Fibroblast of the conjunctiva (primary cell): ENCODE results near the gene DNALI1.

Source experiments
- DNase-seq: peaks from one replicate; pipeline ENCODE4 v3.0.0-alpha.2; 2010; ENCODE audit warnings: low read depth

Gene DNALI1

DNA sequence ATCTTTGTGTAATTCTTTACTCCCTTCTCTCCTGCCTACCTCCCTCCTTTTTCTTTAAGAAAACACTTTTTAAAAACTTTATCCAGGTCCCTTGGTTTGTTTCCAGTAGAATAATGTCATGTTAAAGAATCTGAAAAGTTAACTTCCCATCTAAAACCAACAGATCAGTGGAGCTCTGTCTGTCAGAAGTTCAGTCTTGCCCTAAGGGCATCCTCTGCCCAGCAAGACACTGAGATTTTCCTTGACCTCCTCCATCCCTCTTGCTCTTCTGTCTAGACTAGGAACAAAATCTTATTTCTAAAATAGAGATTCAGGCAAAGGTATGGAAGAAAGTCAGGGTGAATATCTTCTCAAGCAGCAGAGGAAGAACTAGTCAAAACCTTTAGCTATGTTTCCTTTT is 44.7 kb downstream of the DNALI1 start:
- DNase-seq = no peak

DNA sequence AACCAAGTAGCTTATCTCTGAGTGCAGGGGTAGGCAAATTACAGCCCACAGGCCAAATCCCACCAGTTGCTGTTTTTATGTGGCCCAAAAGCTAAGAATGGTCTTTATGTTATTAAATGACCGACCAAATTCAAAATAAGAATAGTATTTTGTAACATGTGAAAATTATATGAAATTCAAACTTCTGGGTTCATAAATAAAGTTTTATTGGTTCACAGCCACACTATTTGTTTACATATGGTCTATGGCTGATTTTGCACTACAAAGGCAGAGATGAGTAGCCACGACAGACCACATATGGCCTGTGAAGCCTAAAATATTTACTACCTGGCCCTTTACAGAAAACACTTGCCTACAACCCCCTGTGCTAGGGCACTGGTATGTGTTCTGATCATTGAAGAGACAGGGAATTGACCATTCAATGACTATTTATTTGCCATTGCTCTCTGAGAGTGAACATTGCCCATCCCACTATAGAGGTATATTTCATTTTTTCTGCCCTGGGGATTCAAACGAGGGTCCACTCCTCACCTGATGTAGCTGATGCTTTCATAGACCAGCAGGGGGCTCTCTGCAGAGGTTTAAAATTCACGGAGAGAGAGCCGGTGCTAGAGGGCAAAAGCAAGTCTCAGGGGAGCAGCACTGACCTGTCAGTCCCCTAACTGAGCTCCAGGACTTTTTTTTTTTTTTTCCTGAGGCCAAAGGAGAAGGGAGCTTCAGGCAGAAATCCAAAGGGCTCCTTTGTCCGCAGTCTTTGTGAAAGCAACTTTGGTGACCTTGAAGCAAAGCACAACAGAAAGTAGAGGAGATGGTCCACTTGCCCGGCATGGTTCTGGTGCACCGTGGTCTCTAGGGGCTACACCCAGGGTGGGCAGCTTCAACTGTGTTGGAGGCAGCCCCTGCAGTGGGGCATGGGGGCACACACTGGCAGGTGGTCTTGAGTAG is 46.3 kb downstream of the DNALI1 start:
- DNase-seq = no peak

DNA sequence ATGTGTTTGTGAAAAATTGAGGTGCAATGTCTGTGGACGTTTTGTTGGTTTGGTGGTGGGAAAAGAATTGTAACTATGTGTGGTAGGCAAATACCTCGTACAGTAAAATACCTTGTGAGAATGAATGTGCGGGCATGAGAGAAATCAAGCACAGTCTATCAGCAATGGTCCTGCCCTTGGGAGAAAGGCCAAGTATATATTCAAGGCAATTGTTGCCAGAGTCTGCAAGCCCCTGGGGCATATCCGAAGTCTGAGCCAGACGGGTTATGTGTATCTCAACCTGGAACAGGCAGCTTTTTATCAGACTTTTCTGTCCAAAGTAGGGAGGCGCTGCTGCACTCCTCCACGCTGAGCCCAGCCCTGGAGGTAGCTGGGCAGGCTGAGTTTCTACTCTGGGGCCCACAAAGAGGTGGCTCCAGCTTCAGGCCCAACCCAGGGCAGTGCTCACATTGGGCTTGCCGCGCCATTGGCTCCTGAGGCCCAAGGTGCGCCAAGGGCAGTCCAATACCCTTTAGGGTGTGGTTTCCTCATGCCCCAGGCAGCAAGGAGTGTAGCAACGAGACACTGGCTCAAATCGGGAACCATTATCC is 48.4 kb downstream of the DNALI1 start:
- no peak for DNase-seq

DNA sequence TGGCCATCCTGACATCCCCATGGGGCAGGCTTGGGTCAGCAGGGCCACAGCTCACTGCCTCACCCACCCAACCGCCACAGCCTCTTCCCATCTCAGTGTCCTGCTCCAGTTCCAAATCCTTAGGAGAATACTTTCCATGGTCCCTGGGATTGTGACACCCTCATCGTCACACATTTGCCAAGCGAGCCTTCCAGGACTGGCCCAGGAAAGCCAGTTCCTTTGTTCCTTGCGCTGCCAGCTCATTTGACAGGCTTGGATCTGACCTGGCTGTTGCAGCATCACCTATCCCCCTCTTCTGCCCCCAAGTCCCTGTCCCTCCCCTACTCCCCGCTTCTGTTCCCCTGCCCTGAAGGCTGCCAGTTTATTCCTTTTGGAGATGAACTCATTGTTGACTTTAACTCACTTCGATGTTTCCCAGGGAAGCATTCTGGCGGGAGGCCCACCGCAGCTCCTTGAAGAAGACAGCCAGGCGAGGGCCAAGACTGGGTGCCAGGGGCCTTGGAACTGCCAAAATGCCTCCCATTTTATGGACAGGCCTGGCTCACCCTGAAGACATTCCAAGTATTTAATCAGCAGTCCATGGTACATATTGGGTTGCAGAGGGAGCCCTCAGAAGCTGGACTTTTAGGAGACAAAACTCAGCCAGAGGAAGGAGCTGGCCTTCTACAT is 49.2 kb downstream of the DNALI1 start:
- DNase-seq = no peak

DNA sequence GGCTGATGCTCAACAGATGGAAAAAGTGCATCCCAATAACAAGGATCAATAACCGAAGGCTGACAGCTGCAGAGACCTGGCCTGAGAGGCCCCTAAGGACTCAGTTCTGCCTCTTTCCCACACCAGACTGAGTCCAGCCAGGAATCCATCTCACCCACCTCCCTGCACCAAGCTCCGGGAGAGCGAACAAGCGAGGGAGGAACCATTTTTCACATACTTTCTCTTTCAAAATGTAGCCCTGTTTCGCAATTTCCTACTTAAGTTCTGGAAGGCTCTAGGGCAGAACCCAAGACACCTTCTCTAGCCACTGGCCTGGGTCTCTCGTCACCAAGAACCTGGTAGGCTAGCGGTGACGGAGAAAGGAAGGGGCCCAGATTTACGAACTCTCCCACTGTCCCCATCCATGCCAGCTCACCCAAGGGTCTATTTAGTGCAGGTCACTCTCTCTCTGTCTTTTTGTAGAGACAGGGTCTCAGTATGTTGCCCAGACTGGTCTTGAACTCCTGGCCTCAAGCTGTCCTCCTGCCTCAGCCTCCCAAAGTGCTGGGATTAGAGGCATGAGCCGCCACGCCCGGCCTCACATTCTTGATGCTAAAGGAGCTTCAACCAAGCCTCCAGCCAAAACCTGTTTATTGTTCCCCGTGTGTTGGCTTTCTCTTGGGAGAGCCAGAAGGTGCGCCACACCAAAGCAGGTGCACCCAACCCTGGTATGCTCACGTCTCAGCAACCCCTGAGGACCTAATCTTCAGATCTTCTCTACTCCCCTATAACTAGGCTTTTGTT is 49.9 kb downstream of the DNALI1 start:
- DNase-seq = no peak

DNA sequence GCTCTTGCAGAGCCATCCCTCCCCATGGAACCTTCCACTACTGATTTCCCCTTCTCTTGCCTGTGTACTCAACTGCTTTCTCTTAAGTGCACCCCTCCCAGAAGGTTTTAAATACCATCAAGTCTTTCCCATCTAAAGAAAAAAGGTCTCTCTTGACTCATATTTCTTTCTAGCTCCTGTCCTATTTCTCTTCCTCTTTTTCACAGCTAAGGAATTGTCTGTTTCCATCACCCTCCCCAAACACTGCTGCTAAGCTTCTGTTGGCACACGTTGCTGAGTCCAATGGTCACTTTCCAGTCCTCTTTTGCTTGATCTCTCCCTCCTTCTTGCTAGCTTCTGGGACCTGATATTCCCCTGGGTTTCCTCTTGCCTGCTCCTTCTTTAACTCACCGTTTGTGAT is 52.3 kb downstream of the DNALI1 start:
- no peak for DNase-seq

DNA sequence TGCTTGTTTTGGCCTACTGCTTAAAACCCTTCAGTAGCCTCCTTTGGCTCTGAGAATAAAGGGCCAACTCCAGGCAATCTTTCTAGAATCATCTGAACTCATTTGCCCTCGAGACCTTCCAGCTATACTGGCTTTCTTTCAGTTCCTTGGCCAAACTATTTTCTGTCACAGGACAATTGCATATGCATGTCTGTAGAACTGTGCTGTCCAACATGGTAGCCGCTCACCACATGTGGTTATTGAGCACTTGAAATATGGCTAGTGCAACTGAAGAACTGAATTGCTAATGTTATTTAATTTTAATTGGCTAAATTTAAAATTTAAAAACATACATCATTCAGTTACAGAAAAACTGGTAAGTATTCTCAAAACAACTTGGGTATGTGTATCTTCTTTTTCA is 53.3 kb downstream of the DNALI1 start:
- no peak for DNase-seq

DNA sequence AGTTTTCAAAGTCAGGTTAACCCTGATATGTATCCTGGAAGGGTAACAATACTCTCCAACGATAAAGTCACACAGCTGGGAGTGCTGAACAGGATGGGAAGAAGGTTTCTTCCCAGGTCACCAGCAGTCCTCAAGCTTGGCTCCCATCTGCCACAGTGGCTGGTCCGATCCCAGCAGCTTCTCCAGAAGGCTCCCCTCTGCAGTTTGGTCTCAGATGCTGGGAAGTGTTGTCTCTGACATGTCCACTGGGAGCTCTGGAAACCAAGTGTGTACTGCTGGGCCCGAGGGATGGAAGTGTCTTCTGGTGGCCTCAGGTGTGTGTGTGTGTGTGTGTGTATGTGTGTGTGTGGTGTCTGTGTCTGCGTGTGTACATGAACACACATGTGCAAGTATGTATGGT is 55.4 kb downstream of the DNALI1 start:
- no peak for DNase-seq

DNA sequence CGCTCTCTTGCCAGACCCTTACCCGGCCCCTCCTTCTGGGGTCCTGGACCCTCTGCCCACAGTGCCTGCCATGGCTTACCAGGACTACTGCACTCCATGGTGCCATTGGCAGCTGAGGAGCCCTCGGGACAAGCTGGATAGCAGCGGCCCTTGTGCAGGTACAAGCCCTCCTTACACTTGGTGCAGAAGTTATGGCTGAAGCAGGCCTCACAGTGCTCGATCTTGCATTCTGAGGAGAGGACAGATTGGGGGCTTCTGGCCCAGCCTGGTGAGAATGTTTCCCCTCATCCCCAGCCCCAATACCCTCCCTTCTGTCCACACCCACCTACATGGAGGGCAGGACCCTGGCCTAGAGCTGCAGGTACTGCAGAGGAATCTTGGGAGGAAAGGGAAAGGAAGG is 57.4 kb downstream of the DNALI1 start:
- DNase-seq = no peak

DNA sequence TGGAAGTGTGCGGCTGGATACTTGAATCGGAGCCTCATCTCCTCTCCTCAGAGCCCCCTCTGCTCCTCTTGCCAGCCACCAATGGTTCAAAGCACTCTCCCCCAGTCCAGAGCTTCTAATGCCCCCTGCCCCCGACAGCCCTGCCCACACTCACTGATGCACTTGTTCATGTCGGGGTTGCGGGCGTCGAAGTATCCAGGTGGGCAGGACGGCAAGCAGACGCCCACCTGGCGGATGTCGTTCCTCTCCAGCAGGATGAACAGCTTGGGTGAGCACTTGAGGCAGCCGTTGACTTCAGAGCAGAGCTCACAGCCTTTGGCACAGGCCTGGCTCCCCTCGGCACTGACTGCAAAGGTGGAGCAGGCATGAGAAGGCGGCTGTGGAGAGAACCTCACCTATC is 59.6 kb downstream of the DNALI1 start:
- DNase-seq = no peak
